ENCODE results near the gene ZNF668.
"Not testable (repeated sequence)": the region's sequence is repeated elsewhere in the genome, so short reads cannot be mapped to it uniquely, and the experiment has no call there.

The ZNF668 gene

GRCh38 chr16:31023252-31023602, 50.8 kb downstream of the ZNF668 start:
- DNase-seq (ENCODE audit: low read depth), result no peak
- TF ChIP-seq CTCF (conservative IDR thresholded peaks at IDR 0.05; ENCODE audit: low read length), result no peak
- H3K4me3 ChIP-seq (ENCODE audit: low read length), result no peak overlapping the region

GRCh38 chr16:31022544-31023251, 51.3 kb downstream of the ZNF668 start:
- H3K4me3 ChIP-seq (ENCODE audit: low read length), result no peak overlapping the region
- TF ChIP-seq CTCF (conservative IDR thresholded peaks at IDR 0.05; ENCODE audit: low read length), result no peak
- no peak for DNase-seq (ENCODE audit: low read depth)

- no peak for TF ChIP-seq CTCF (conservative IDR thresholded peaks at IDR 0.05; ENCODE audit: low read length)
- no peak overlapping the region for H3K4me3 ChIP-seq (ENCODE audit: low read length)
- no peak for DNase-seq (ENCODE audit: low read depth)
Observed at GRCh38 chr16:31020536-31020935, 53.5 kb downstream of the ZNF668 start.

- not testable (repeated sequence) for H3K4me3 ChIP-seq (ENCODE audit: low read length); DNase-seq (ENCODE audit: low read depth)
Observed at GRCh38 chr16:31017756-31018155, 56.3 kb downstream of the ZNF668 start.

GRCh38 chr16:31016018-31016417, 58.0 kb downstream of the ZNF668 start:
- no peak for TF ChIP-seq CTCF (conservative IDR thresholded peaks at IDR 0.05; ENCODE audit: low read length)

GRCh38 chr16:31013292-31013691, 60.7 kb downstream of the ZNF668 start:
- DNase-seq (ENCODE audit: low read depth); H3K4me3 ChIP-seq (ENCODE audit: low read length): not testable (repeated sequence)

More at GRCh38 chr16:31016018-31016417, 58.0 kb downstream of the ZNF668 start:
- no peak for DNase-seq (ENCODE audit: low read depth)
- H3K4me3 ChIP-seq (ENCODE audit: low read length), result no peak overlapping the region

- not testable (repeated sequence) for DNase-seq (ENCODE audit: low read depth)
Observed at GRCh38 chr16:31011815-31012214, 62.2 kb downstream of the ZNF668 start.

More at GRCh38 chr16:31011815-31012214, 62.2 kb downstream of the ZNF668 start:
- H3K4me3 ChIP-seq (ENCODE audit: low read length), result not testable (repeated sequence)
